PC-9 (cell line): ENCODE results near the gene LCAT.

Experiments used
- EZH2 ChIP-seq: fragments of 200-600 bp; sonication (generic); IDR thresholded peaks from 2 replicates; pipeline ENCODE4 v1.8.0; 2017; ENCODE audit warnings: antibody characterized with exemption, low read depth
- TF ChIP-seq, protein P1 (sequence below): fragments of 200-600 bp; sonication (generic); conservative IDR thresholded peaks from 2 replicates; pipeline ENCODE4 v1.6.1; 2017; ENCODE audit warnings: mixed run types, antibody characterized with exemption, mild to moderate bottlenecking, moderate library complexity

DNA sequence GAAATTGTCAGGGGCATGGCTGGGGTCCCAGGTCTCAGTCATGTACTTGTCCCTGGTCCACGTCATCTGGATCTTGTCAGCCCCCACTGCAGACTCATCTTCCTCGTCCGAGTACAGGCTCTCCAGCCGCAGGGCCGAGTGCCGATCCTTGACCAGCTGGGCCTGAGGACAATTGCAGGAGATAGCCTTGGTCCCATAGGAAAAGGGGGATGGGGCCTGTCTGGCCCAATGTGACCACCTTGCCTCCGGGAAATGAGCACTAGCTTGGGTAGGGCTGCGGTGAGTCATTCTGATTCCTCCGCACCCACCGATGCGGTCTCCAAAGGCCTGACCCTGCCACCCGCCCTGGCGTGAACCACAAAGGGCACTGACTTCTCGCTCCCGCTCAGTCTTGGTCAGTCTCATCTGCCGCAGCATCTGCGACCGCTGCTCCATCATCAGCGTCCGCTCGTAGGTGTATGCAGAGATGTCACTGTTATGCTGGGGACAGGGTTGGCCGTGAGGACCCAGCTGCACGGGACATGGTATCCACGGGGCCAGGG is 1.5 kb upstream of the LCAT start:
- TF ChIP-seq, protein P1, sequence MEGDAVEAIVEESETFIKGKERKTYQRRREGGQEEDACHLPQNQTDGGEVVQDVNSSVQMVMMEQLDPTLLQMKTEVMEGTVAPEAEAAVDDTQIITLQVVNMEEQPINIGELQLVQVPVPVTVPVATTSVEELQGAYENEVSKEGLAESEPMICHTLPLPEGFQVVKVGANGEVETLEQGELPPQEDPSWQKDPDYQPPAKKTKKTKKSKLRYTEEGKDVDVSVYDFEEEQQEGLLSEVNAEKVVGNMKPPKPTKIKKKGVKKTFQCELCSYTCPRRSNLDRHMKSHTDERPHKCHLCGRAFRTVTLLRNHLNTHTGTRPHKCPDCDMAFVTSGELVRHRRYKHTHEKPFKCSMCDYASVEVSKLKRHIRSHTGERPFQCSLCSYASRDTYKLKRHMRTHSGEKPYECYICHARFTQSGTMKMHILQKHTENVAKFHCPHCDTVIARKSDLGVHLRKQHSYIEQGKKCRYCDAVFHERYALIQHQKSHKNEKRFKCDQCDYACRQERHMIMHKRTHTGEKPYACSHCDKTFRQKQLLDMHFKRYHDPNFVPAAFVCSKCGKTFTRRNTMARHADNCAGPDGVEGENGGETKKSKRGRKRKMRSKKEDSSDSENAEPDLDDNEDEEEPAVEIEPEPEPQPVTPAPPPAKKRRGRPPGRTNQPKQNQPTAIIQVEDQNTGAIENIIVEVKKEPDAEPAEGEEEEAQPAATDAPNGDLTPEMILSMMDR = no peak
- no peak for TF ChIP-seq EZH2
